SK-N-SH (cell line): ENCODE results near the gene STK32C.

Experiments
- EZH2phosphoT487 ChIP-seq: fragments of 200-600 bp; sonication (generic); IDR thresholded peaks from 2 replicates; pipeline ENCODE4 v1.6.1; 2017; ENCODE audit warnings: low read depth, mixed run types, mild to moderate bottlenecking, antibody characterized with exemption, moderate library complexity, borderline replicate concordance
- MXI1 ChIP-seq: IDR thresholded peaks from 2 replicates; pipeline ENCODE4 v1.6.1; 2012; ENCODE audit warnings: mild to moderate bottlenecking, low read depth, low read length, improper control_type of control experiment
- POLR2AphosphoS5 ChIP-seq: IDR thresholded peaks from 2 replicates; pipeline ENCODE4 v1.6.1; 2012; ENCODE audit warnings: low read depth, low read length
- RXRA ChIP-seq: IDR thresholded peaks from 2 replicates; pipeline ENCODE4 v1.4.0; 2012; ENCODE audit warnings: low read depth, mild to moderate bottlenecking, borderline replicate concordance
- SIN3A ChIP-seq: IDR thresholded peaks from 2 replicates; pipeline ENCODE4 v1.6.1; 2012; ENCODE audit warnings: low read depth, mild to moderate bottlenecking, low read length, moderate library complexity, borderline replicate concordance
- TF ChIP-seq, protein P1 (sequence below): fragments of 200-600 bp; sonication (generic); IDR thresholded peaks from 2 replicates; pipeline ENCODE4 v1.6.1; 2017; ENCODE audit warnings: antibody characterized with exemption, mild to moderate bottlenecking, moderate library complexity

DNA sequence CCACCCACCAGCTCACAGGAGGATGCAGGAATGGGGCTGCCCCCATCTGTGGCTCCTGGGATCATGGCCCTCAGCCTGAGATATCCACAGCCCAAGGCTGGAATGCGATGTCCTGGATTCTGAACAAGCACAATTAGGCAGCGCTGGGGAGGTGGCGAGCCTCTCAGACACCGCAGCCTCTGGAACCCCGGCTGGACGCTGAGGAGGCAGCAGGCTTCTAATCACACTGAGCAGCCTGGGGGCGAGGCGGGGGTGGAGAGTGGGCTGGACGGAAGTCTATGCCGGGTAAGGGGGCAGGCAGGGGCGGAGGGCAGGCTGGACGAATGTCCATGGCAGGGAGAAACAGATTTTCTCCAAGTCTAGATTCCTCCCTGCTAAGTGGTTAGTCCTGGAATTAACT, 64.6 kb downstream of the STK32C start:
- TF ChIP-seq, protein P1, sequence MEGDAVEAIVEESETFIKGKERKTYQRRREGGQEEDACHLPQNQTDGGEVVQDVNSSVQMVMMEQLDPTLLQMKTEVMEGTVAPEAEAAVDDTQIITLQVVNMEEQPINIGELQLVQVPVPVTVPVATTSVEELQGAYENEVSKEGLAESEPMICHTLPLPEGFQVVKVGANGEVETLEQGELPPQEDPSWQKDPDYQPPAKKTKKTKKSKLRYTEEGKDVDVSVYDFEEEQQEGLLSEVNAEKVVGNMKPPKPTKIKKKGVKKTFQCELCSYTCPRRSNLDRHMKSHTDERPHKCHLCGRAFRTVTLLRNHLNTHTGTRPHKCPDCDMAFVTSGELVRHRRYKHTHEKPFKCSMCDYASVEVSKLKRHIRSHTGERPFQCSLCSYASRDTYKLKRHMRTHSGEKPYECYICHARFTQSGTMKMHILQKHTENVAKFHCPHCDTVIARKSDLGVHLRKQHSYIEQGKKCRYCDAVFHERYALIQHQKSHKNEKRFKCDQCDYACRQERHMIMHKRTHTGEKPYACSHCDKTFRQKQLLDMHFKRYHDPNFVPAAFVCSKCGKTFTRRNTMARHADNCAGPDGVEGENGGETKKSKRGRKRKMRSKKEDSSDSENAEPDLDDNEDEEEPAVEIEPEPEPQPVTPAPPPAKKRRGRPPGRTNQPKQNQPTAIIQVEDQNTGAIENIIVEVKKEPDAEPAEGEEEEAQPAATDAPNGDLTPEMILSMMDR, result no peak
- no peak for TF ChIP-seq EZH2phosphoT487
- TF ChIP-seq POLR2AphosphoS5, result no peak
- no peak for TF ChIP-seq RXRA
- no peak for TF ChIP-seq SIN3A
- no peak for TF ChIP-seq MXI1
